Stimulated activated CD4-positive, alpha-beta T cell treated with anti-CD3 and anti-CD28 coated beads, Interleukin-1b, Interleukin-23, amount 100 ng/mL, for 24 hours (primary cell): Measurements from ENCODE around the gene MAP3K6.
"Not testable (repeated sequence)": the region's sequence is repeated elsewhere in the genome, so short reads cannot be mapped to it uniquely, and the experiment has no call there.

ENCODE experiments used
- DNase-seq, 4 experiments: peaks; one replicate each; pipeline ENCODE4 v3.0.0-alpha.2; 2020; ENCODE audit warnings: low read depth in 4 of 4, low spot score in 1 of 4

MAP3K6 gene

GRCh38 chr1:27366411-27367159 is at the start of gene MAP3K6:
MAP3K6 (minus strand) TSS chr1:27366961; CDS start chr1:27366597, 364 bp downstream.
- DNase-seq = peak in 1 of 4 experiments; percentile 57

GRCh38 chr1:27414091-27414490 is 47.3 kb upstream of the MAP3K6 start:
- DNase-seq = no peak

GRCh38 chr1:27413004-27413403 is 46.2 kb upstream of the MAP3K6 start:
- no peak for DNase-seq

- DNase-seq = no peak
Measured at GRCh38 chr1:27412502-27412901, 45.7 kb upstream of the MAP3K6 start.

- DNase-seq = no peak
Measured at GRCh38 chr1:27410709-27411108, 43.9 kb upstream of the MAP3K6 start.

- no peak for DNase-seq
Measured at GRCh38 chr1:27409669-27410068, 42.9 kb upstream of the MAP3K6 start.

- DNase-seq = no peak
Measured at GRCh38 chr1:27408151-27408550, 41.4 kb upstream of the MAP3K6 start.

- DNase-seq = not testable (repeated sequence)
Measured at GRCh38 chr1:27406791-27407190, 40.0 kb upstream of the MAP3K6 start.

- DNase-seq = no peak
Measured at GRCh38 chr1:27406362-27406680, 39.6 kb upstream of the MAP3K6 start.

- not testable (repeated sequence) for DNase-seq
Measured at GRCh38 chr1:27405598-27406361, 39.0 kb upstream of the MAP3K6 start.

- no peak for DNase-seq
Measured at GRCh38 chr1:27405074-27405473, 38.3 kb upstream of the MAP3K6 start.

GRCh38 chr1:27403931-27404330 is 37.2 kb upstream of the MAP3K6 start:
- no peak for DNase-seq

- DNase-seq = no peak
Measured at GRCh38 chr1:27403065-27403726, 36.4 kb upstream of the MAP3K6 start.

GRCh38 chr1:27402349-27402754 is 35.6 kb upstream of the MAP3K6 start:
- no peak for DNase-seq

- DNase-seq = no peak
Measured at GRCh38 chr1:27400963-27401341, 34.2 kb upstream of the MAP3K6 start.

GRCh38 chr1:27400082-27400962 is 33.6 kb upstream of the MAP3K6 start:
- no peak for DNase-seq

GRCh38 chr1:27399251-27400025 is 32.7 kb upstream of the MAP3K6 start:
- DNase-seq = no peak

GRCh38 chr1:27398405-27399149 is 31.8 kb upstream of the MAP3K6 start:
- DNase-seq = no peak

- DNase-seq = no peak
Measured at GRCh38 chr1:27397749-27398148, 31.0 kb upstream of the MAP3K6 start.

- DNase-seq = no peak
Measured at GRCh38 chr1:27397110-27397509, 30.3 kb upstream of the MAP3K6 start.
